Glutamatergic neuron (in vitro differentiated cells): ENCODE data around the gene ATRX. TPM values are rescaled to one million over a fixed set of nuclear protein-coding genes. Genes with fewer than 3 reads are reported as not detected.
A peak's percentile ranks its signal among the peaks of the same experiment; 100 is the strongest.
"Not testable (repeated sequence)": the region's sequence is repeated elsewhere in the genome, so short reads cannot be mapped to it uniquely, and the experiment has no call there.

ENCODE experiments used
- DNase-seq: peaks from one replicate; pipeline ENCODE4 v3.0.0; 2022
- H3K27ac Mint-ChIP-seq: one replicate; pipeline ENCODE4 v1.8.0; 2020; ENCODE audit warnings: mild to moderate bottlenecking, mixed read lengths, inconsistent platforms; ENCODE audit not compliant: unreplicated experiment
- H3K27me3 Mint-ChIP-seq: one replicate; pipeline ENCODE4 v1.8.0; 2020; ENCODE audit warnings: mild to moderate bottlenecking, moderate library complexity, mixed read lengths, inconsistent platforms; ENCODE audit not compliant: unreplicated experiment
- H3K36me3 Mint-ChIP-seq: one replicate; pipeline ENCODE4 v1.8.0; 2020; ENCODE audit warnings: mild to moderate bottlenecking, mixed read lengths, inconsistent platforms; ENCODE audit not compliant: unreplicated experiment
- H3K4me1 Mint-ChIP-seq: one replicate; pipeline ENCODE4 v1.8.0; 2020; ENCODE audit warnings: mild to moderate bottlenecking, low read depth, mixed read lengths, inconsistent platforms; ENCODE audit not compliant: unreplicated experiment
- H3K4me3 Mint-ChIP-seq: one replicate; pipeline ENCODE4 v1.8.0; 2020; ENCODE audit warnings: mild to moderate bottlenecking, mixed read lengths, inconsistent platforms; ENCODE audit not compliant: unreplicated experiment
- H3K9me3 Mint-ChIP-seq: one replicate; pipeline ENCODE4 v1.8.0; 2020; ENCODE audit warnings: mild to moderate bottlenecking, moderate library complexity, mixed read lengths, inconsistent platforms; ENCODE audit not compliant: unreplicated experiment
- CTCF ChIP-seq: fragments of 200-600 bp; sonication (generic); IDR thresholded peaks from one replicate; pipeline ENCODE4 v1.5.0; 2021; ENCODE audit not compliant: partially characterized antibody, unreplicated experiment
- total RNA-seq: library from RNA; stranded (reverse); fragmentation: NEBNext Ultra II Directional; extraction: Animal tissue kit (Norgen Biotek cat#: 25700); gene quantifications from one replicate; pipeline ENCODE4 v1.2.1, GENCODE V29; 2021; ENCODE audit not compliant: unreplicated experiment

ATRX gene
- total RNA-seq, 1 donor from 2014 or later: 152 TPM

GRCh38 chrX:77561372-77561771, 224.6 kb downstream of the ATRX start:
- DNase-seq: no peak
- Mint-ChIP-seq H3K27ac (no peak overlapping the region), H3K4me1 (no peaks in the 10 kb centered on the region), H3K4me3 (no peak overlapping the region), H3K27me3 (no peaks in the 10 kb centered on the region), H3K9me3 (no peaks in the 10 kb centered on the region), H3K36me3 (peaks cover 8% of the 10 kb centered on the region)
- no peak for TF ChIP-seq CTCF

GRCh38 chrX:77556276-77556675, 229.7 kb downstream of the ATRX start:
- no peak overlapping the region for H3K4me3 Mint-ChIP-seq
- no peak overlapping the region for H3K27ac Mint-ChIP-seq
- H3K4me1 Mint-ChIP-seq: no peaks in the 10 kb centered on the region
- TF ChIP-seq CTCF: no peak
- no peaks in the 10 kb centered on the region for H3K27me3 Mint-ChIP-seq
- peaks cover 5% of the 10 kb centered on the region for H3K36me3 Mint-ChIP-seq
- H3K9me3 Mint-ChIP-seq: peaks cover 3% of the 10 kb centered on the region
- DNase-seq: no peak

DNA sequence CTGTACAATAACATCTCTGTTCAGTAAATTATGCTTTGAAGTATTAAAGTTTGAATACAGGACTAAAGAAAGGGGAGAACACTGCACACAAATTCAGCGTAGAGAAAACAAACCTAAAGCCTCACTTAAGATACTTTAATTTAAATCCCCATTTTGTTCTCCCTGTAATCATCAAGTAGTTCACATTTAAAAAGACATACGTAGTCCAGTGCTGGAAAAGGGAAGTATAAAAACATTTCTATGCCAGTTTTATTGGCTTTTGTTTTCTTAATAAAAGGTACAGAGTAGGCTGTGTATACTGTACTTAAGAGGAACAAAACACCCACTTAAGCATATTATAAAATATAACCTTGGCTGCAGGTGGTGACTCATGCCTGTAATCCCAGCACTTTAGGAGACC, 237.3 kb downstream of the ATRX start:
- Mint-ChIP-seq H3K27ac (no peak overlapping the region), H3K4me1 (no peaks in the 10 kb centered on the region), H3K36me3 (no peaks in the 10 kb centered on the region), H3K4me3 (no peak overlapping the region), H3K9me3 (no peaks in the 10 kb centered on the region), H3K27me3 (no peaks in the 10 kb centered on the region)
- DNase-seq: no peak
- no peak for TF ChIP-seq CTCF

DNA sequence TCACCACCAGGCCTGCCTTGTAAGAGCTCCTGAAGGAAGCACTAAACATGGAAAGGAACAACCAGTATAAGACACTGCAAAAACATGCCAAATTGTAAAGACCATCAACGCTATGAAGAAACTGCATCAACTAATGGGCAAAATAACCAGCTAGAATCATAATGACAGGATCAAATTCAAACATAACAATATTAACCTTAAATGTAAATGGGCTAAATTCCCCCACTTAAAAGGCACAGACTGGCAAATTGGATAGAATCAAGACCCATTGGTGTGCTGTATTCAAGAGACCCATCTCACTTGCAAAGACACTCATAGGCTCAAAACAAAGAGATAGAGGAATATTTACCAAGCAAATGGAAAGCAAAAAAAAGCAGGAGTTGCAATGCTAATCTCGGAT, 246.2 kb downstream of the ATRX start:
- H3K4me1 Mint-ChIP-seq, H3K9me3 Mint-ChIP-seq, H3K4me3 Mint-ChIP-seq, H3K27ac Mint-ChIP-seq, H3K27me3 Mint-ChIP-seq, DNase-seq: not testable (repeated sequence)
- H3K36me3 Mint-ChIP-seq: peaks cover 16% of the 10 kb centered on the region

- H3K4me3 Mint-ChIP-seq, H3K27ac Mint-ChIP-seq, H3K36me3 Mint-ChIP-seq, H3K27me3 Mint-ChIP-seq, DNase-seq: not testable (repeated sequence)
- H3K4me1 Mint-ChIP-seq: peaks cover 11% of the 10 kb centered on the region
- H3K9me3 Mint-ChIP-seq: peaks cover 13% of the 10 kb centered on the region
Measured at GRCh38 chrX:77531261-77531660, 254.8 kb downstream of the ATRX start.

- peaks cover 13% of the 10 kb centered on the region for H3K9me3 Mint-ChIP-seq
- no peak for TF ChIP-seq CTCF
- H3K27ac Mint-ChIP-seq: peak overlapping the region; percentile 79
- DNase-seq: peak; percentile 31
- H3K36me3 Mint-ChIP-seq: peaks cover 3% of the 10 kb centered on the region
- no peak overlapping the region for H3K4me3 Mint-ChIP-seq
- peaks cover 11% of the 10 kb centered on the region for H3K4me1 Mint-ChIP-seq
- peaks cover 3% of the 10 kb centered on the region for H3K27me3 Mint-ChIP-seq
Measured at GRCh38 chrX:77528034-77528433, 258.0 kb downstream of the ATRX start.
